IPS-11a (cell line): ENCODE data around the gene MTHFD1L.

Experiments
- H3K4me3 ChIP-seq: one replicate; pipeline ENCODE4 v1.5.1; 2013; ENCODE audit warnings: low read depth, low read length, control low read depth

Gene MTHFD1L

DNA sequence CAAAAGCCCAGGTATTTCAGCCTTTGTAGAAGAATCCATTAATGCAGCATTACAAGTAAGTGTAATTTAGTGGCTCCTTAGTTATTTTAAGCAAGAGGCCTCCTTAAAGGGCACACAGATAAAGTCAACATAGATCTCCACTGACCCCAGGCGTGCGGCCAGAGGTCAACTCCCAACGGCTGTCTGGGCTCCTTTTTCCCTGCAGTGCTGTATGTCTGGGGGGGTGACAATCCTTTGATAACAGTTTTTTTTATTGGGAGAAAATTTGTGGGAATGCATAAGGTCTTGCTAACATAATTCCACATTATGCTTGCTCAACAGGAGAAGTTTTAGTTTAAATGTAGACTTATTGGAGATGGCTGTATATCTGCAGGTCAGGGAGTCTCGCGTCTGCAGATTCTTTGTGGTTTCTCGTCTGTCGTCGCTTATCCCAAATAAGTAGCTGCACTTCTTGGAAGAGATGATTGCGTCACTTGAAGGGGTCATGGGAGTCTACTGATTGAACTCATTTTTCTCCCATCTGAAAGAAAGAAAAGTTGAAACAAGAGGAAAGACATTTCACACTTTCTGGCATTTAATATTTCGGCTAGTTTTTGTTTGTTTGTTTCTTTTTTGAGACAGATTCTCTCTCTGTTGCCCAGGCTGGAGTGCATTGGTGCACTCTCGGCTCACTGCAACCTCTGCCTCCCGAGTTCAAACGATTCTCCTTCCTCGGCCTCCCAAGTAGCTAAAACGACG, 222.5 kb downstream of the MTHFD1L start:
- H3K4me3 ChIP-seq, result no peak overlapping the region

DNA sequence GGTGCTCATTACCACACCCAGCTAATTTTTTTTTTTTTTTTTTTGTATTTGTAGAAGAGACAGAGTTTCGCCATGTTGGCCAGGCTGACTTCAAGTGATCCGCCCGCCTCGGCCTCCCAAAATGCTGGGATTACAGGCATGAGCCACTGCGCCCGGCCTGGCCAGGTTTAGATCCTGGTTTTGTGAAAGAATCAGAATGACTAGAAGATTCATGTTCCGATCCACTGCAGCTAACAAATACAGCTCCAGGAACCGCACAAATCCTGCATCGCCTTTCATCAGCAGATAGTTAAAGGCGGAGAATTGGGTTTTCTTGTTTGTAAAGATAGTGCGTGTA, 223.1 kb downstream of the MTHFD1L start:
- H3K4me3 ChIP-seq, result no peak overlapping the region

DNA sequence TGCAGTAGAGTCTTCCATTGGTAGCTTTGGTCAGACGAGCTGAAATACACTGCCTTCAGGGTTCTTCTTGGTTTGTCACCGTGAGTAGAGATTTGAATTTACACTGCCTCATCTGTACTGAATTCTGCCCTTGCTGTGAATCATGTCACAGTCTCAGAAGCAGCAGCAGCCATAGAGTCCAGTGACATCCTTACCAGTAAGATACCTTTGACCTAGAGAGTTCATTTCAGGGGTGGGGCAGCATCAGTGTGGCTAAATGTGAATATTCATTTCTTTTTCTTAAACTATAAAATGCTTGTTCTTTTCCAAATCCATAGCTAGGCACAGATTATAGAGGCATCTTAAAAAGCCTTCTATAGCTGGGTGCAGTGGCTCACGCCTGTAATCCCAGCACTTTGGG, 223.5 kb downstream of the MTHFD1L start:
- no peak overlapping the region for H3K4me3 ChIP-seq

DNA sequence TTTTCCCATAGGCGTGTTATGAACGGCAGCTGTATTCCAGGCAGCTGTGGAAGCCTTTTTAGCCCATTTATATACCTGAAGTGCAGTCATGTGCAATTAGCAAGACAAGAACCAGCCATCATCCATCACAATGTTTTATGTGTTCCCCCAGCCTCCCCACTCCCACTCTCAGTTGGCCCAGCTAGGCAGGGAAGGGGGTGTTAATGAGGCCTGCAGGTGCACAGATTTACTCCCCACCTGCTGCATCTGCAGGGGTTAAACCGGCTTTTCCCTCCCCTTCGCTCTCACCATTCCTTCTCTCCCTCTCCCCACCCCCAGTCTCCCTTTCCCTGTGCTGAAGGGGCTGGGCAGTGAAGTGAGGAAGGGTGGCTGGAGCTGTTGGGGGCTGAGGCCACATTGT, 224.5 kb downstream of the MTHFD1L start:
- no peak overlapping the region for H3K4me3 ChIP-seq

DNA sequence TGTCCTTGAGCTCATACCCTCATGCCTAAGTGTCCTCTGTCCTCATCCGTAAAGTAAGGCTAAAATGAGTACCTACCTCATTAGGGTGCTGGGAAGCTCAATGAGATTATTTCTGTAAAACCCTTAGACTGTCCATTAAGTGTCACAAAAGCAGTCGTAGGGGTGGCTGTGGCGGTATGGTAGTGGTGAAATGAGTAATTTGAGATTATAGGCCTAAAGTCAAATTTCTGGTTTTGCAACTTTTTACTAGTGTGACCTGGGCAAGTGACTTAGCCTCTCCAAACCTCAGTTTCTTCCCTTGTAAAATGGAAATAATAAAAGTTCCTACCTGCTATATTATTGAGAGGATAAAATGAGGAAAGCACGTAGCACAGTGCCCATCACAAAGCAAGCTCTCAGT, 226.1 kb downstream of the MTHFD1L start:
- H3K4me3 ChIP-seq, result no peak overlapping the region

DNA sequence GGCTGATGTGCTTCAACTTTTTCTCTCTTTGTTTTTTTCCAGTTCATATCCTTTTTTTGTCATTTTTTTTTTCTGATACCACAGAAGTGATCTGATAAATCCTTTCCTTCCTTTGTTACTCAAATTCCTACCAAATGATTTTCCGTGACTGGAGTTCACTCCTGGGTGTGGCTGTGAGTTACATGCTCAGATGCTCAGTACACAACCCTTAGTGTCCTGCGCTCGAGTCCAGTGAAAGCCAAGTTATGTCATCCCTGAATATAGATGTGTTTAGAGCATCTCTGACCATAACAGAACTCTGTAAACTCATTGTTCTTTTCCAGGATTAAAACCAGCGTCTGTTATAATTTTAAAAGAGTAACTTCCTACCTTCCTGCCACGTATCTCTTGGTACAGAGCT, 227.1 kb downstream of the MTHFD1L start:
- H3K4me3 ChIP-seq, result no peak overlapping the region

DNA sequence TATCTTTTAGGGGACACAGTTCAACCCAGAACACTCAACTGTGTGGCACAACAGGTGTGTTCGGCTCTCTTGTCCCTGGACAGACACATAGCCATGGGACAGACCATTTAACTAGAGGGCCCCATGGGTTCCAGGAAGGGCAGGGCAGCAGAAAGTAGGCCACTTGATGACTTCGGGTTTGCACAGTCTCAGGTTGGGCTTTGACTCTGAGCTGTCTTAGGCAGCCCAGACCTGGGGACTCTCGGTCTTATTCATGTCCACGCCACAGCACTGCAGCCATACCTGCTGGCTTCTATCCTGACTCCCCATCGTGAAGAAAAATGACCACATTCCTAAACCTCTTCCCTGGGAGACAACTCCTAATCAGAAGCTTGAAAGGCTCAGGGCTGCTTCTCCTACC, 228.2 kb downstream of the MTHFD1L start:
- H3K4me3 ChIP-seq, result no peak overlapping the region

DNA sequence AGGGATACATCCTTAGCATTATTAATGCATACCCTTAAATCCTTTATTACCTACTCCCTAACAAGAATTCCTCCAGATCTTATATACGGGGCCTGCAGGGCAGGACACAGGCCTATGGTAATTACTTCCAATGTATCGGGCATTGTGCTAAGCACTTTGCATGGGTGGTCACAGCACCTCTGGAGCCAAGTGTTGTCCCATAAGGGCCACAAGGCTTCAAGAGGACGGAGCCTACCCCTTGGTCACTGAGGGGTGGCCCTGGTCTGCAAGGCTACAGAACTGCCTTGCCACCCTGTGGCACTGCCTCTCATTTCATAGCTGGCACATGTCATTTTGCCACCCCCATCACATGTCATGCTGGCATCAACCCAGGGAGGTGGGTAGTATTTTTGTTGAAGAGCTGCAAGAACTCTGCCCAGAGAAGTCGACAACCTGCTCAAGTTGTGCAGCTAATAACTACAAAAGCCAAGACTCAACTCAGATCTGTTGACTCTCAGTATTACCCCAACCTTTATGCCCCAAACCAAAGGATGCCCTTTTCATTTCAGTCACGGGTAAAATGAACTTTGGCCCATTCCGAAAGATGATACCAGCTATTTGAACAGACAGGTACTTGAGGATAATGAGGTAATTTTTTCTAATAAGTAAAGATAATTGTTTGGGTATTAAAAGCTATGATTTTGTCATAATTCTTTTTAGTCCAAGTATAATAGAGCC, 230.2 kb downstream of the MTHFD1L start:
- H3K4me3 ChIP-seq, result no peak overlapping the region

DNA sequence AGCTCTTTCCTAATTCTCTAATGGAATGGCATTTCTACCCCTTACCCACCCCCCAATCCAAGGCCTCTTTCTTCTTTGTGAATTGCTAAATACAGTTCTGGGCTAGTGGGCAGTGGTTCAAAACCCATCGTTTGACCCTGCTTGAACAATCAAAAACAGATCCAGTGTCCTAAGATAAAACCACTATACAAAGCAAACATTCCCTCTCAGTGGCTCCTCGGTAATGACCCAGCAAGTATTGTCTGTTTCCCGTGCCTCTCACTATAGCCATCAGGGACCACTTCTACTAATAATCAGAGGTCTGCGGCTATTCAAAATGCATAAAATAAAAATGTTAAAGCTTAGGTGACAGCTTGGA, 230.7 kb downstream of the MTHFD1L start:
- H3K4me3 ChIP-seq, result no peak overlapping the region

DNA sequence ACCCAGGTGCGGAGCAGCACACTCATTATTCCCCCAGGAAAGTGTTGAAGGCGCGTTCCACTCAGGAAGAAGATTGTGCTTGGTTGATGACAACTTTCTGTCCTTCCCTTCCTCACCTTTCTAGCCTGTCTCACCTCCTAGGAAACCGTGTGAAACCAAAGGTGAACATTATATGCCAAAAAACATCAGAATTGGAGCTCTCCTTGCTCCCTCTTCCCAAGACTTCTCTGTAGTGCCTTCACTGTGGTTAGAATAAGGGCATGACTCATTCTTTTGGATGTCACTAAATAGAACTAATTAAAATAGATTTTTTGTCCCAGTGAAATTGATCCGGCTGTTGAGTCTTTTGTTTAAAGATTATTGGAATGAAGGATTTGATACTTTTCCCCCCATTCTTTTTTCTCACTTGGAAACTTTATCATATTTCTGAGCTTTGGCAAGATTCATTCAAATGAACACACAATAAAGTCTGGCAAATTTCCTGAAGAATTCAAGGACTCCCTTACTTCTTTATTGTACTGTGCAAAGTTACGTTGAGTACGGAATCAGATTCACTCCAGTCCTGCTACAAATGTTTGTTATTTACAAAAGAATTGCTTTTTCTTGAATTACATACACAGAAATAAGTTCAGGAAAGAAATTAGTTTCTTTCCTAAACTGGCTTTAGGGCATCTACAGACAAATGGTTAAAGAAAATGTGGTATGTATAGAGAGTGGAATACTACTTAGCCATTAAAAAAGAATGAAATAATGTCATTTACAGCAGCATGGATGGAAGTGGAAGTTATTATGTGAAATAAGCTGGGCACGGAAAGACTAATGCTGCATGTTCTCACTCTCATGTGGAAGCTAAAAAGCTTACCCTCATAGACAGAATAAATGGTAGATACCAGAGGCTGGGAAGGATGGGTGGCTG, 231.4 kb downstream of the MTHFD1L start:
- H3K4me3 ChIP-seq, result no peak overlapping the region

DNA sequence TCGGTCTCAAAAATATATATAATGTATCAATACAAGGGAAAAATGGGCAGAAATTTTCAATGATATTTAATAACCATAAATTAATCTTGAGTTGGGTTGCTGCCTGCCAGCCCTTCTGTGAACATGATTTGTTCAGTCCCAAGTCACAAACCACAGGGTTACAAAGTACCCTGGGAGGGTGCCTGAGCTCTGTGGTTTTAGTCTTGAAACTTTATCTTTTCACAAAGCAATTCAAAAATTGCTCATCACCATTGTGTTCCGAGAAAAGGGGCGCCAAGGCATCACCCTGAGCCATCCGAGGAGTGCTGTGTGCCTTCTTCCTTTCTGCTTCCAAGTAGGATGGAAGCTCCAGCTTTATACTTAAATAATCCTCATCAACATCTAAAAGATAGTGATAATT, 232.7 kb downstream of the MTHFD1L start:
- no peak overlapping the region for H3K4me3 ChIP-seq

DNA sequence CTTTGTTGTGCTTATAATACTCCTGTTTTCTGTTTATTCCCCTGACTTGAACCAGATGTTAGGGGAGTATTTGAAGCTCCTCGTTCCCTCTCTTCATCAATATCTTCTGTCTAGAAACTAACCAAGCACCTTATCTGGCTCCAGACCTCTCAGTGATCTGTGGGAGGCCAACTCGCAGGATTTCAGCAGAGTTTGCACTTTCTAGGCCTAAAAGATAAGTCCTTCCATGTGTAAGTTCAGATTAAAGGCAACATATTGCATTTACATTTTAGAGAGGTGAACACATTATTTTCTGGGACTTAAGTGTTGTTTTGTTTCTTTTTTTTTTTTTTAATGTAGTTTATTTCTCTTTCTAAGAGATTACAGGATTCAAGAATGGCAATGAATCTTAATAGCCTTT, 234.8 kb downstream of the MTHFD1L start:
- no peak overlapping the region for H3K4me3 ChIP-seq

DNA sequence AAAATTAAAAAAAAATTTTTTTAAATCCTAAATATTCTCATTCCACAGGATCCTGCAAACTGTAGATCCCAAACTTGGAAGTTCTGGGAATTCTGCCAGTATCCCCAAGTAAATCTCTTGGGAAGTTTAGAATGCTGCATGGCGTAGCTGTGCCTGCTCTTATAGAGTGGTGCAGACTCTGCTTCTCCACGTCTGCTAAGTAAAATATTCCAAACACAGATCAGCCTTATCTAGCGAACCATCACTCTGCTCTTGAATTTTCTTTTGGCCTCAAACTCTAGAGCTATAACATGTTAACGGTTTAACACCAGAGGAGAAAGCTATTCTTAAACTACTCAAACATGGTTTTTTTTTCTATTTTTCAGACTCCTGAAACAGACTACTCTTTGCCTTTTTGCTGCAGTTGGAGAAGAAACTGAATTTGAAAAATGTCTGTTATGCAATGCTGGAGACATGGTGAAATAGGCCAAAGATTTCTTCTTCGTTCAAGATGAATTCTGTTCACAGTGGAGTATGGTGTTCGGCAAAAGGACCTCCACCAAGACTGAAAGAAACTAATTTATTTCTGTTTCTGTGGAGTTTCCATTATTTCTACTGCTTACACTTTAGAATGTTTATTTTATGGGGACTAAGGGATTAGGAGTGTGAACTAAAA, 235.8 kb downstream of the MTHFD1L start:
- H3K4me3 ChIP-seq, result no peak overlapping the region

DNA sequence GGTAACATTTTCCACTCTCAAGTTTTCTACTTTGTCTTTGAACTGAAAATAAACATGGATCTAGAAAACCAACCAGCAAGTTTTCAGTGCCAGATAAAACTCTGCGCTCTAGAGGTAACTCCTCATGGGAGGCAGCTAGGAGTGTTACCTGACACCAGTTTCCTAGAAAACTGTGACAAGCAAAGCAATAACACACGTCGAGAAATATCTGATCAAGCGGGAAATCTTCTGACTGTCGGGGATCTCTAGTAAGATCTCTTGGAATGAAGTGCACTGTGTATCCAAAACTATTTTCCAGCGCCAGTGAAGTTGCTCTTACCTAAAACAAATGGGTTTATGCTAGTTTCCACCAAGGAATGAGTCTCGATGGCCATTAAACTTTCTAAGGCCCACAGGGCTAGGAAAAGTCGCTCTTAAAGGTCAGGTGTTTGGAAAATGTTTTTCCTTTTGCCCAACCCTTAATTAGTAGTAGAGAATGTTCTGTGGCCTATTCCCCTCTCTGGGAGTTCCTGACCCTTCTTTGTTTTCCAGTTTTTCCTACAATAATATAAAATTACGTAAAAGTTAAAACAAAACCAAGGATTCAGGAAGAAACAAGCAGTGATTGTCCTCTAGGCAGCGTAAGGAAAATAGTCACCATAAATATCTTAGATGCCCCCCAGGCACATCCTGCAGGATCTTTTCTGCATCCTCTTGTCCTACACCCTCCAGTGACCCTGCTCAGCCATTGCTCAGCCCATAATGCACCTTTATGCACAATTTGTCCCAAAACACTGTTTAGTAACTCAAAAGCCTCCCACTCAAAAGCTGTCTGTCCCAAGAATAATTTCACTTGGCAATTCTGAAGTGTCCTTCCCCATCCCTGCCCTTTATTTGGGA, 236.6 kb downstream of the MTHFD1L start:
- H3K4me3 ChIP-seq, result no peak overlapping the region

DNA sequence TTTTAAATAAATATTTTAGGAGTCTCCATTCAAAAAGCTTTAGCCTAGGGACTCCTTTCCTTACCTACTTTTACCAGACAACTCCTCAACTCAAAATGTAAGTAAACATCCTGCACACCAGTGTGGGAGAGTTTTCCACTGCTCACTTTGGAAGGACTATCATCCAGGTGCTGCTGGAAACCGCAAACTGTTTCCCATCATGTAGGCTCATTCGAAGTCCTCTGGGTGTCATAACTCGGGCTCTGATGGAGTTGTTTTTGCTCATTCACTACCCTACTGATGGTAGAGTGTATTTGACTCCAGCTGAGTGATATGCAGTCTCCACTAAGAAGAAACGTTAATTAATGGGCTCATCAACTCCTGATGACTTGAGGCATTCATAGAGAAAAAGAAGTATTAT, 237.8 kb downstream of the MTHFD1L start:
- no peak overlapping the region for H3K4me3 ChIP-seq

DNA sequence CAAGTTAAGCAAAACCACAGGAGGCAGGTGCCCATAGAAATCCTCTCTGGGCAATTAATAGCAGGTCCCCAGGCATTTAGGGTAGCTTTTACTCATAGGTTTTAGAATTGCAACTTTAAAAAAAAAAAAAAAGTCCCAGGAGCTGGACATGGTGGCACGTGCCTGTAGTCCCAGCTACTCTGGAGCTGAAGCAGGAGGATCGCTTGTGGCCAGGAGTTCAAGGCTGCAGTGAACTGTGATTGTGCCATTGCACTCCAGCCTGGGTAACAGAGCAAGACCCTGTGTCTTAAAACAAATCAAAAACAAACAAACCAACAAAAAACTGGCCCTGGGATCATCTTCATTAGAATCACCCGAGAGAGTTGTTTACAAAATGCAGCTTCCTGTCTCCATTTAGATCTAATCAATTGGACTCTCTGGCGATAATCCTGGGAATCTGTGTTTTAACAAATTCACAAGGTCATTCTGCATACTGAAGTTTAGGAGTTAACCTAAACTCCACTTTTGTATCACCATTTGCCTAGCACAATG, 242.5 kb downstream of the MTHFD1L start:
- H3K4me3 ChIP-seq, result no peak overlapping the region

DNA sequence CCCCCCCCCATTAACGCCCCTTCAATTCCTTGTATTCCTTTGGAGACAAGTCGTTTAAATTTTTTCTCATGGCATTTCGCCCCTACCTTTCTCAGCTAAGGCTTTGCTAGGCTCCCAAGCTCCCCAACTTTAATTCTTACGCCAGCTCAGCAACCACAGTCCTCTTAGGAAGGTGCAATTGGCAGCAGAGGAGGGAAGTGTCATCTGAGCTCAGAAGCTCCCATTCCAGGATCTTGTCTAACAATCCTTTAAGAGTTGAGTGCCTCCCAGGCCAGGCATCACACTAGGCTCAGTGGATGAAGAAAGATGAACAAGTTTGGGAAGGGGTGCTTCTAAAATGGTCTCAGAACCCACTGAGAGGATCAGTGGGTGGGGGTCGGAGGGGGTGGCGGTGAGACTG, 243.0 kb downstream of the MTHFD1L start:
- H3K4me3 ChIP-seq, result no peak overlapping the region

DNA sequence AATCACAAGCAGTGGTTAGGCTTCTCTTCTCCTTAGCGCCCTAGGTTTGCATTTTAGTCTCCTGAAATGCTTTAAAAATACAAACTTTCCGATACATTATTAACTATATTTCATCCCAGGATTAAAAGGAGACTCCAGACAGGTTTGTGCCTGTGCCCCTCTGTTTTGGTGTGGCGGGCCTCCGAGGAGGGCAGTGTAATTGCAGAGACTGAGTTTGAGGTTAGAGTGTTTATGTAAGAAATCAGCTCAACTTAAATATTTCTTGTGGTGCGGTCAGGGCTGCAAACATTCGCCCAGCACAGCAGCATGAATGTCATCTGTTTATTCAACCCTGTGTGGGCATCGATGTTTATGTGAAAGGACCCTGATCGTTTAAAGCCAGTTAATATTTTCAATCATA, 243.9 kb downstream of the MTHFD1L start:
- no peak overlapping the region for H3K4me3 ChIP-seq

DNA sequence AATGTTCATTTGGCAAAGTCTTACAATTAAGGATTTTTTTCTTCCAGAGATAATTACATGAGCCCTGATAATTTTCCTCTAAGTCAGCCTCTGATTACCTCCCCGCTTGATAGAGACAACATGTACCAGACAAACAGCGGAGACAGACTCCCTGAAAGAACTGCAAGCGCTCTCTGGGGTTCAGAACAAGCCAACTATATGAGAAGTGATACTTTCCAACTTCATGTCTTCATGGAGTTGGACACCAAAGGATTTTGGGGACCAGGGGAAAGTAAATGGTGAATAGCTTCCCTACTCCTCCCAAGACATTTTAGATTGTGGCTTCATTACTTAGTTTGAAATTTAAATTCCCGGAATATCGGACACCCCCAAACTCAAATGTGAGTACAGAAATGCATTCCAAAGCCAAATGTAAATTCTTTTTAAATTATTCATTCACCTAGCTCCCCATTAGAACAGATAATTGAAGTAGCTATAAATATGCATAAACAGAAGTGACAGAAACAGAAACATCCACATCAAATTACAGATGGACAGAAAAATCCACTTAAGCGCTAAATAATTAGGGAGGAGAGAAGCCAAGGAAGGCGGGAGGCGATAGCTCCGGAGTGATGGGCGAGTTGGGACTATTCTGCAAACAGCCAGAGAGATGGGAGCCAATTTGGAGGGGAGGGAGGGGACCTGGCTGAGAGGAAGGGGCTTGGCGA, 244.5 kb downstream of the MTHFD1L start:
- H3K4me3 ChIP-seq, result no peak overlapping the region

DNA sequence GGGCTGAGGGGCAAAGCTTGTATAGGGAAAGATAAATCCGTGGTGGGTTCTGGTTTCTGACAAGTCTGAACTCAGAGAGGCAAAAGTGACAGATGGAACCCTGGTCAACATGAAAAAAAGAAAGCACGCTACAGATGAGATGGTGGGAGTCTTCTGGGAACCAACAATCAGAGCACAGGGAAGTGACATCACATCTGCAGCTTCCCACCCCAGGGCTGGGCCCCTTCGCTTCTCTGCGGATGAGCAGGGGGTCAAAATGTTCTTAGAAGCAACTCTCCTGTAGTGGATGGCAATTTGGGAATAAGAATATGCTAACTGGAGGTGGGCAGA, 245.0 kb downstream of the MTHFD1L start:
- no peak overlapping the region for H3K4me3 ChIP-seq
